GM19438 (cell line): ENCODE data around the gene FAM168B.

Experiments
- ATAC-seq: cut with Tn5 transposase; IDR thresholded peaks from one replicate; pipeline ENCODE4 v1.9.1; 2021; ENCODE audit warnings: low read depth; ENCODE audit not compliant: unreplicated experiment

FAM168B gene

DNA sequence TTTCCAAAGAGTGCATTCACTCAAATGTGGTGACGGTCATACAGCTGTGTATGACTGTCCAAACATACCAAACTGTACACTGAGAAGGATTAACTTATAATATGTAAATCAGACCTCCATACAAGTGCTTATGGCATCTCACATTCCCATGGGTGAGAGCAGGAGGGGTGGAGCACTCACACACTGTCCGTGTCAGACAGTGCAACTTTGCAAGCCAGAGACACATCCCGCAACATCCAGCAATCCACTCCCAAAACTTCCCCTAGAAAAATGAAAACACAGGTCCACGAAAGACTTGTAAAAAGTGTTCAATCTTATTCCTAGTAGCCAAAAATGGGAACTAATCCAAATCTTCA is 36.4 kb downstream of the FAM168B start:
- ATAC-seq: no peak

DNA sequence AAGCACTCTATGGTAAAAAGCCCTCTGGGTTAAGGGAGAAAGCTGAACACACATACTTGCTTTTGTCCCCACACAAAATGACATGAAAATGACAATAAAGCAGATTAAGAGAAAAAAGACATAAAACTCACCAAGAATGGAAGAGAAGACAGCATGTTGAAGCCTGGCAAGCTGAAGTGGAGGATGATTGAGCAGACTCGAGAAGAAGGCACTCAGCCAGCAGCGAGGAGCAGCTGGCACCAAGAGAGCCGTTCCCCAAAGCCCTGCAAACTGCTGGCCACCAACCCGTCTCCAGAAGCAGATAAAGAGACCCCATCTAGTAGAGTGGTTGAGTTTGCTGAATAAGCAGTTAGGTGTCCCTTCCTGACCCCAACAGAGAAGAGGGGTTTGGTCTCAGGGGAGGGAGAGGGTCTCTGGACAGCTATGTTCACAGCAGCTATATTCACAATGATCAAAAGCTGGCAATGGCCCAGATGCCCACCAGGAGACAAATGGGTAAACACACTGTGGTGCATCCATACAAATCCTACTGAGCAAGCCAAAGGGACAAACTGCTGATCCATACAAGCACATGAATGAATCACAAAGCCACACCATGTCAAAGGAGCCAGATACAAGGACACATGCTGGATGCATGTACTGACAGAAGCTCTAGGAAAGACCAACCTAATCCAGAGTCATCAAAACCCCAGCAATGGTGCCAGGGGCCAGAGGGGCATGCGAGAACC is 36.9 kb downstream of the FAM168B start:
- ATAC-seq: no peak

DNA sequence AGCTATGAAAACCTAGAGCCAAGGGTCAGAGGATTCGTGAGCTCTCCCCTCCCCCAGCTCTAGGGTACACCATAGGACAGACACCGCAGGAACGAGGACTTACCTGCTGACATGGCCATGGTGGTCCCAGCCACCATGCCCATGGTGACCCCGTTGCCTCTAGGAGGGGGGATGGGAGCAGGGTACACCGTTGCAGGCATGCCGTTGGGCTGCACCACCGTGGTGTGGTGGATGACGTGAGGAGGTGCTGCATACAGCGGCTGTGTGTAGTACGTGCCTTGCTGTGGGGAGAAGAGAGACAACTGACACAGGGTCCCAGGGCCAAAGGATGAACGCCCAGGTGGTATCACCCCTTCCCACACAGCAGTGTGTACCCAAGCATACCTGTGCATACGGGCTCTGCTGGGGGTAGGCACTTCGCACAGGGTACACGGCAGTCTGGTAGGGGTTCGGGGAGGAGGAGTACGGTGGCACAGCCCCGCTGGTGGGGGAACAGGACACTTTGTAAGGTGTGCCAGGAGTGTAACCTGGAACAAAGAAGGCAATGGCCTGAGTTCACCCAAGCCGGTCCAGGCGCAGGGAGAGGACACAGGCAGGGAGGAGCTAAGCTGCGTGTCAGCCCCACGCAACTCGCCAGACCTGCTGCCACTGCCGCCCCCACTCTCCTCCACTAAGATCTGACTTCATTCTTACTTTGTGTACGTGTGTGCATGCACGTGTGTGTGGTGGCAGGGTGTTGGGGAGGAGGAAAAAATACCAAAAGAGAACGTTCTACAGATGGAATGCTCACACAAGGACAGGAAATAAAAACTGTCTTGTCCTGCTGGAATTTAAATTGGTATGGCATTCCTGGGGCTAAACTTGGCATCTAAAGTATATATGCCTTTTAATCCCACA is 37.8 kb downstream of the FAM168B start:
- ATAC-seq: no peak

DNA sequence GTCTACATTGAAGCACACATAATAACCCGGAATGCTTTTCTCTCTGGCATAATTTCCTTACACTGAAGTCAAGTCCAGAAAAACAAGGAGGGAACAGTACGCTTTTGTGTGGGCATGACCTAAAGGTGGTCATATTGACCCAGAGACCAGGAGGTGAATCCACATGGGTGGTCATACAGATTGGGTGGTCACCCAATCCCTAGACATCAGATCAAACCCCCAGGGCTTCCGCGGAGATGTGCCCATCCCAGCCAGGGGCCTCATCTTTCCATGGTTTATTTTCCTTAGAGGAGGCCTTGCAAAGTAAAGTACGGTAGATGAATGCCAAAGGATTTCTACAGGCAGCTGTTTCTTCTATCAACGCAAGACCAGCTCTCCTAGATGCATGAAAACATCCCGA is 38.8 kb downstream of the FAM168B start:
- ATAC-seq: no peak

DNA sequence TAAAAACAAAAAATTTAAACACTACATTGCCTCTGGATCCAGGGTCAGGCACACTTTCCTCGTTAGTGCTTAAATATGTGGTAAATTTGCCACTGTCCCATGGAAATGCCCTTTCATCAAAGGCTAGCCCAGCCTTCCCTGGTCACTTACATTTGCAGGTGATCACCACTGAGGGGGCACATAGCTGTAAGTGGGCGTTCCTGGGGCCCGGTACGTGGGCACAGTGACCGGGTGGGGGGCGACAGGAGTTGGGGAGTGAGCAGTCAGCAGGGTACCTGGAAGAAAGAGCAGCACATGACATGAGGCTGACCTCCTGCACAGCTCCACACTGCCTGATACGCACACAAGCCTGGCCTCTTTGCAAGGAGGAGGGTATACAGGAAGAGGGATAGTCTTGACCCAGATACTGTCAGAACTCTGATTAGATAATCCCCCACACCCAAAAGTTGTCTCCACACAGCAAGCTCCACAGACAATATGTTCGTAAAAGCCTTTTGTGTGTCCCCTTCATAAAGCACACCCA is 40.5 kb downstream of the FAM168B start:
- no peak for ATAC-seq

DNA sequence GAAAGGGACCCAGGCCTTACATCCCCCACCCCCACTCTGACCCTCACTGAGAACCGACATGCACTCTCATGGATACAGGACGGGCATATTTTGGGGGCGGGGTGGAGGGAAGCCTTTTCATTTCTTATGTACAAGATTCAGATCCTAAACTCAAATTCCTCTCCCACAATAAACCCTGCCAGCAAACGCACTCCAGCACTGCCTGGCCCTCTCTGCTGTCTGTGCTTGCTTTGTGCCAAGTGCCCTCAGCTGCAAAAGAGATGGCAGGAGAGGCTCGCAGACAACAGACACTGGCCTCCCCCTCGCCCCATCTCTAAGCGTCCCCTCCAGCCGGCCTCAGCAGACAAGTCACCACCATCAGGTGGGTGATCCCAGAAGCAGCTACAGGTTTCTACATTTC is 42.4 kb downstream of the FAM168B start:
- no peak for ATAC-seq

DNA sequence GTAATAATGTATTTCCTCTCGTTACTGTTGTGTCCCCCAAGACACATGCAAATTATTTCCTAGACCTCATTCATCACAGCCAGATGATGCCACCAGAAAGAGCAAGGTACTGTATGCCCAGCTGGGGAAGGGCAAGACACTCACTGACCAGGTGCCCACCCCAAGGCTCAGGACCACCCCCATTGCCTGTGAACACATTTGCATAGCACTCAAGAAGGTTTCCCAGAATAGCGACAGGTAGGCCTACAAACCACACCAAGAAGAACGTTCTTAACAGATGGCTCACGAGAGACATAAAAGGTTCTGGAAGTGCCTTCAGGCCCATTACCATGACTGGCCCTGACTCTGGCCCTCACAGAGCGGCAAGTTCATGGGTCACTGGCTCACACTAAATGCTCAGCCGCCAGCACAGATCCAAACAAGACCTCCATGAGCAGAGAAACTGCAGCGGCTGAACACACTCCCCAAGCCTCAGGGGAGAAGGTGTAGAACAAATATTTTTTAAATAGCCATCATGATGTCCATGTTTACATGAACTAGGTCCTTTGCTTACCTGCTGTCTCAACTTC is 44.0 kb downstream of the FAM168B start:
- ATAC-seq: no peak

DNA sequence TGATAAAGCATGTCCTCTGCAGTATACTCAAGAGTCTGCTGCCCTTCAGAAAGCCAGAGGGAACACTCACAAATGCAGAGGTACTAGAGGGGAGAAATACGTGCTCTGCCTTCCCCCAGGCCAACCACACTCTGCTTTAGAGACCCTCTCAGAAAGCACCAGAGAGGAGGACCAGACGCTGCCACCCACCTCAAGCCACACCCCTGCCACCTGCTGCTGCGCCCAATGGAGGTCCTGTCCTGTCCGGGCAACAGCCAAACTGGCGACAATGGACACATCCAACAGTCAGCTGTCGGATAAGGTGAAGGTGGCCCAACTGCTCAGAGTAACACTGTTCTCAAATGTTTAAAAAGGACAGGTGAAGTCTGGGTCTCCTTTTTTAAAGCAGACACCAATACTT is 44.6 kb downstream of the FAM168B start:
- no peak for ATAC-seq

DNA sequence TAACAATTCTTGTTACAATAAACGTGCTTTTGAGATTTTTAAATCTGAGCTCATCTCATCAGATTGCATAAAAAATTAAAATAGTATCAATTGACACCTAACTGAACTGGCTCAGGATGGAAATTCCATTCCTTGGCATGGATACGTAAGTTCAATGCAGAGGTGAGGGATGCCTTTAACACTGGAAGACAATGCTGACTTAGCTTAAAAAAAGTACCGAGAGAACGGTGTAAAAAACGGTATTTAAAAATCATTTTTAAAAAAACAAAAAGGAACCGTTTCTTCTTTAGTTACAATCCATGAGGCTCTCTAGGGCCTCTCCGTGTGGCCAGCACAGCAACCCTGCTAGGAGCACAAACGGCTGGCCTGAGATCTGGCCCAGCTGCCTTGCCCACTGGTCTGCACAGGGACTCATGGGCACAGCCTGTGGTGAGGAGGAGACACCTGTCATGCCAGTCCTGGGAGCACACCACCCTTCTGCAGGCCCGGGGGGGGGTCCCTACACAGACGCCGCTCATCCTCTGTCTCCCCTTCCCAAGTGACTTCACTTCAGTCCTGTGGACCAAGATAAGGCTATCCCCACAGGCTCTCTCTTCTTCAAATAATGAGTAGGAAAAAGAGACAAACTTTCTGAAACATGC is 45.2 kb downstream of the FAM168B start:
- no peak for ATAC-seq

DNA sequence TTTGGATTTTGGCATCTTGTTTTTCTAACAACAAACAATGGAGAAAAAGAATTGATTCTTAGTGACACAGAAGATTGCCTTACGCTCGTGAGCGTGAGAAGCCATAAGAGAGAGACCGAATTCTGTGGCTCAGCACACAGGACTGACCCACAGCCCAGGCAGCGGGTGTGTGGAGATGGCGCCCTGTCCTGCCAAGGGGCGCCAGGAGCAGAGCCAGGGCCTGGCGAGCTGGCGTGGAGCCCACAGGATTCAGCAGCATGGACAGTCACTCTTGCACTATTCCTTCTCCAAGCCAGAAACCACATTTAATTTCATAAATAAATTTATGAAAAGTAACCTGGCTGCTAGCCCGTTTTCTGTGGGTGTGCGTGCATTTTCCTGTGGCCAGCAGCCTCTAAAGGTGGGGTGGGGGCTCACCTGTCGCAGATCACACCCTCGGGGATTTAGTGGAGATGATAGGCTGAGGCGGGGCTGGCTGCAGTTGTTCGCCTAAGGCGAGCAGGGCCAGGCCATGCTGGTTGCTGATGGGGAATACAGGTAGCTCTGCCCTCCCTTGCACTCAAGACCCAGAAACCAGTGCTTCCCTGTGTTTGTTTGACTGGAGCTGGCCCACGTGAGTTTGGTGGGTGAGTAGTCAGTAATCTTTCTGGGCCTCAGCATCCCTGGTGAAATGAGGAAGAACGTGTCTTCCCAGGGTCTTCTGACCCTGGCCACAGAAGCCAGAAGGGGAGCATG is 46.2 kb downstream of the FAM168B start:
- no peak for ATAC-seq

DNA sequence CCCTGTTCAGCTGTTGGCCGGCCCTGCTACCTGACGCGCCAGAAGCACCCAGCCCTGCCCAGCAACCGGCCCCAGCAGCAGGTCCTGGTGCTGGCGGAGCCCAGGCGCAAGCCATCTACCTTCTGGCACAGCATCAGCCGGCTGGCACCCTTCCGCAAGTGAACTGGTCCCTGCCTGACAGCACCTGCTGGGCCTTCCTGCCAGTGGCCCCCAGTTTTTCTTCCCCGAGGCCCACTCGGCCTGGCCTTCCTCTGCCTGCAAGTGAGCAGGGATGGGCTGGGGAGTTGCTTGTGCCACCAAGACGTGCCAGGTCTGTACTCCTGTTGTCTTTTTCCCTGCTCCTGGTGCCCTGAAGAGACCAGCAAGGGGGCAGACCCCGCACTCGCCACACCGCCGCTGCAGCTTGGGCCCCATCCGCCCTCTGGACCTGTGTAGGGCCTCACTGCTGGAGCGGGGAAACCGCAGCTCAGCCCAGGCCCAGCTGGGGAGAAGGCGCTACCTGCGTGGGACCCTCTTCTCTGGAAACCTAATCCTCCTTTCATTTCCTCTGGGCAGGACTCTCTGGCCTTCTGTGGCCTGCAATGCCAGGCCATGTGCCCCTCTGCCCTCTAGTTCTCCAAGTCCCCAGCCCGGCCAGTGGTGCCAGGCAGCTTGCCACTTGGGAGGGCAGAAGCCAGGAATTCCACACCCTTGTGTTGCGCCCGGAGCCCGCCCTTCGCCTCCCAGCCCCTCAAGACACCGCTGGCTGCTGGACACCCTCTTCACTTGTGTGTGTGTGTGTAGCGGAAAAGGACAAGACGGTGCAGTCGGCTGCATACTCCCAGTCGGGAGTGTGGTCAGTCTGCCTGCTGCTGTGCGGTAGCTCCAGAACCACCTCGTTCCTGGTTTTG is 47.0 kb downstream of the FAM168B start:
- ATAC-seq: no peak

DNA sequence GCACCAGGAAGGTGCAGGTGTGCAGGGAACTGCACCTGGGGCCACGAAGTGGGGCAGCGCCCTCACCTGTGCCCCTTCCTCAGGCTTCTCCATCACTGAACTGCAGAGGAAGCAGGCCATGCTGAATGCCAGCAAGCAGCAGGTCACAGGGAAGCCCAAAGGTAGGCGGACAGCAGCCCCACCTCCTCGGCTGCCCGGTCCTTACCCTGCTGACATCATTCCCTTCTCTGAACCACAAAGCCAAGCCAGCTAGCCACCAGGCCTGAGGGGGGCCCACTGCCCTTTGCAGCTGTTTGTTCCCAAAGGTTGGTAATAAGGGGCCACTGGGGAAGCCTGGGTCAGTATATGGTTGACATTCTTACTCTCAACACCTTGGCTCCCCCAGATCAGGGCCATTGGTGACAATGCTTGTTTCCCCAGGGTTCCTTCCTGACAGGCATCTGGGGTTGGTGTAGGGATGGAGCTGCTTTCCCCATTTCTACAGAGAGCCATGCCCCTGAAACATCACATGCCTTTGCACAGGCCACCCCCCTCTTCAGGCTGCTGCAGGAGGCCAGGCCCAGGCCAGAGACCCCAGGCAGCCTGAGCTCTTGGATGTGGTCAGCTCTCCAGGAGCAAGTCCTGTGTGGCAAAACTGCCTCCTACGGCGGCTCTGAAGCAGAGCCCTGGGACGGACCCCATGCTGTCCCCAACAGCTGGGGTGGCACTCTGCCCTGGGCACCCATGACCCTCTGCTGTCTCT is 47.8 kb downstream of the FAM168B start:
- no peak for ATAC-seq

DNA sequence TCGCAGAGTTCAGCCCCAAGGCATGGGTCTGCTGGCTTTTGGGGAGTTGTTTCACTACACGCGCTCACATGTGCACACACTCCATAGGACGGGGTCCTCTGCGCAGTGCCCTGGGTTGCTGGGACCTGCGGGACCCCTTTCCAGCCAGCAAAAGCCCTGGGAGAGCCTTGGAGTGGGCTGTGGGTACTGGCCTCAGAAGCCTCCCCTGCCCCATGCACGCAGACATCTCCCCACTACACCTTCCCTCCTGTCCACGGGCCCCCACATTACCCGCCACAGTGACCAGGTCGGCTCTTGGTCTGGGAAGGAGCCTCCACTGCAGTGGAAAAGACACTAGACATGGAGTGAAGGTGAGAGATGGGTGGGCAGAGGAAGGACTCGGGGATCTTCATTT is 48.5 kb downstream of the FAM168B start:
- ATAC-seq: no peak

DNA sequence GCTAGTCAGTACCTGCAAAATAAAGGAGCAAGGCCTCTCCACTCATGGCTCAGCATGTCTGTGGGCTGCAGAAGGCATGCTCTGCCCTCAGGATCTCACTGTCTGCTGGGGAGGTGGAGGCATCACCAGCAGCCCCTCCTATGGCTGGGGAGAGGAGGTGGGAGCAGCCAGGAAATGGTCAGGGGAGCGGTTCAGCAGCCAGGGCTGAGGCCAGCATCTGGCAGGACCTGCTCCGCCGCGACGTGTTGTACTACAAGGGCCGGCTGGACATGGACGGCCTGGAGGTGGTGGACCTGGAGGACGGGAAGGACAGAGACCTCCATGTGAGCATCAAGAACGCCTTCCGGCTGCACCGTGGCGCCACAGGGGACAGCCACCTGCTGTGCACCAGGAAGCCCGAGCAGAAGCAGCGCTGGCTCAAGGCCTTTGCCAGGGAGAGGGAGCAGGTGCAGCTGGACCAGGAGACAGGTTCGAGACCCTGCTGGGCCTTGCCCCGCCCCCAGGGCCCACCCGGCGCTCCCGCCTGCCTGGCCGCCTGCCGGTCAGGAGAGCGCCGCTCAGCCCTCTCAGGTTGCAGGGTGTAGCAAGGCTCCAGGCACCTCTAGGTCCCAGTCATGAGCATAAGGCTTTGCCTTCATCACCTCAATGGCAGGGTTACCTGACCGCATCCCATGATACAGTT is 49.0 kb downstream of the FAM168B start:
- ATAC-seq: no peak

DNA sequence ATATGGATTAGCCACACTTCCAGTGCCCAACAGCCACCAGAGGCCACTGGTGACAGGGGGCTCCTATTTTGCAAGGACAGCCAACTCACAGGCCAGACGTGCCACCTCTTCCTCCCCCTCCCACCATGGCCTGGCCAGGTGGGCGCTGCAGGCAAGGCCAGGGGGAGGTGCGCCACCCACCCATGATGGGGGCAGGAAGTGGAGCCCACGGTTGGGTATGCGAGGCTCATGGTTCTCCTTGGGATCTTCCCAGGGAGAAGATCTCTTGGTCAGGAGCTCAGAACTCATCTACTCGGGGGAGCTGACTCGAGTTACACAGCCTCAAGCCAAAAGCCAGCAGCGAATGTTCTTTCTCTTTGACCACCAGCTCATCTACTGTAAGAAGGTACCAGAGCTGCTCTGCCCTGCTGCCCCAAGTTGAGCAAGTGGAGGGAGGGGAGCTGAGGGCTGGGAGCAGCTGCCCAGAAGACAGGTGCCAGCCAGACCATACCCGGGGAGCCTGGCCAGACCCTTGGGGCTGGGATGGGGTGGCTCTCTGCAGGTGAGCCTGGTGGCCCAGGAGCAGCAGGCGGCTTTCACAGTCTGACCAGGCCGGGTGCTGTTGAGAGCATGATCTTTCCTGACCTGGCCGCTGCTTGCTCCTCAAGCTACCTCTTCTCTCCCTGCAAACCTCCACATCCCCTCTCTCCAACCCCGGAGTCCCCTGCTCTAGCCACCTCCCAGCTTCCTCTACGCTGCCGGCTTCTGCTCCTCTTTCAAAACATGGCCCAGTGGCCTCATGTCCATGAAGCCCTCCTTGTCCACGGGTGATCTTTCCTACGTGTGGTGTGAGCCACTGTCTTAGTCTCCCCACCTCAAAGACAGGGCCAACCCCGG is 49.8 kb downstream of the FAM168B start:
- ATAC-seq: no peak

DNA sequence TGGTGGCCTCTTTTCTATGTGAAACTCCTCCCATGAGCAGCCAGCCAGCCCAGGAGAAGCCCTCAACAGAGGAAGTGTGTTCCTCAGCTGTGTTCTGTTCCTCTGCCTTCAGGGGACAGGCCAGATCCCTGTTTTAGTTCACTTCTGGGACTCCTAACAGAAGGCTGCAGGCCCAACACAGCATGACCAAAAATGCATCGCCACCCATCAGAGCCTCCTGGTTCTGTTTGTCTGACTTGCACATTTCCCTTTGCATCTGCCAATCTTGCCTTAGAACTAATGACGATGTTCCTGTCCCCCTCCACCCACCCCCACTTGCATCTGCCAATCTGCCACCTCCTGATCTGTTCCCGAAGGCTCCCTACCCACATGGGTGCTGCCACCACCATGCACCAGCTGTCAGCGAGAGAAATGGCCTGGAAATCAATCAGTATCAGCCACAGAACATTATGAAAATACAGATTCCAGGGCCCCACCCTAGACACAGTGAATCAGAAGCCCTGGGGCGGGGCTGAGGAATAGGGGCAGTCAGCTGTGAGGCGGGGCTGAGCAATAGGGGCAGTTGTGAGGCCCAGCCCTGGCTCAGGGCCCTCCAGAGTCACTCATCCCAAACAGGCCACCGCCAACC is 51.0 kb downstream of the FAM168B start:
- no peak for ATAC-seq
